Activated T-cell treated with anti-CD3 and anti-CD28 coated beads, Interleukin-2, amount 50 U/mL, for 4 hours (primary cell): ENCODE results near the gene SLC2A4. TPM values are rescaled to one million over a fixed set of nuclear protein-coding genes. Genes with fewer than 3 reads are reported as not detected.
"Not testable (repeated sequence)": the region's sequence is repeated elsewhere in the genome, so short reads cannot be mapped to it uniquely, and the experiment has no call there.

Experiments used
- ATAC-seq, 2 donors: fragments of 200-7000 bp; cut with Tn5 transposase; one replicate each; pipeline ENCODE4 v1.10.0; 2021
- DNase-seq: peaks from one replicate; pipeline ENCODE4 v3.0.0-alpha.2; 2020
- H3K27me3 Mint-ChIP-seq: one replicate; pipeline ENCODE4 v1.8.0; 2021; ENCODE audit warnings: low read depth, mixed read lengths
- H3K36me3 Mint-ChIP-seq: one replicate; pipeline ENCODE4 v1.8.0; 2022; ENCODE audit warnings: mixed read lengths; ENCODE audit not compliant: insufficient read depth
- H3K4me1 Mint-ChIP-seq: one replicate; pipeline ENCODE4 v1.8.0; 2021; ENCODE audit warnings: low read depth, mixed read lengths
- H3K4me3 Mint-ChIP-seq: one replicate; pipeline ENCODE4 v1.8.0; 2021; ENCODE audit warnings: mild to moderate bottlenecking, moderate library complexity, mixed read lengths
- H3K9me3 Mint-ChIP-seq: one replicate; pipeline ENCODE4 v1.8.0; 2021; ENCODE audit warnings: mixed read lengths
- total RNA-seq, 3 donors: library from RNA; stranded (reverse); gene quantifications; one replicate each; pipeline ENCODE4 v1.2.1, GENCODE V29; 2021

The SLC2A4 gene
- total RNA-seq, 3 donors from 2014 or later = 0.16 to 0.58 (median 0.24) TPM

DNA sequence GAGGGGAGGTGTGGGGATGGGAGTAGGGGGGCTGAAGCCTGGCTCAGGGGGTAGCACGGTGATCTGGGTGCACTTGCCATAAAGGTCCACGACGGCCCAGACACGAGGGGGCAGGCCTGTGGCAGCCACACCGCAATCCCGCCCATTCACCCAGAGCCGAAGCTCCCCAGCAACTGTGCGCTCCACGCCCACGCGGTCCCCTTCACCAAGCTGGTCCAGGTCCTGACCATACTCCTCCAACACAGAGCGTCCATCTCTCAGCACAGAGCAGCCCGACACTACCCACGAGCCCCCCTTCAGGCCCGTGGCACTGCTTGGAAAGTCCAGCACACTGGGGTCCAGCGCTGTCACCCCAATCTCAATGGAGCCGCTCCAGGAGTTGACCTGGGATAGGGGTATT, 46.0 kb downstream of the SLC2A4 start:
- DNase-seq (no peak), ATAC-seq (no peak)
- H3K4me1 Mint-ChIP-seq = peaks cover 35% of the 10 kb centered on the region
- H3K36me3 Mint-ChIP-seq = peaks cover 15% of the 10 kb centered on the region
- no peaks in the 10 kb centered on the region for H3K27me3 Mint-ChIP-seq
- peak overlapping the region; percentile 98 for H3K4me3 Mint-ChIP-seq
- H3K9me3 Mint-ChIP-seq = no peaks in the 10 kb centered on the region

DNA sequence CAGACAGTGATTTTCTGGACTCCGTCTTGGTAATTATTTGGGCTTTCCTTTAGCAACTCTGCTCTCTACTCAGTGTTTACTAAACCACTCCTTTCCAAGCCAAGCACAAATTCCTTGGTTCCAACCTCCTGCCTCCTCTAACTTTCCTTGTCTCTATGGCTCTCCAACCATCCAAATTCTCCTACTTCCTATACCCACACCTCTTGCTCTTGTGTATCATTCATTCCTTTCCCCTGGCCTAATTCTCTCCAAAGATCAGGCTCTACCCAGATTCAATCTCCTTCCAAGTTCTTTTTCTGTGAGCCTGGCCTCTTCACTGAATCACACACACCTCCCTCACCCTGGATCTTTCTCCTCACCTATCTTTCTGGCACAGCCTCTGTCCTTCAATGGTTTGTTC, 46.5 kb downstream of the SLC2A4 start:
- Mint-ChIP-seq H3K4me1 (peaks cover 38% of the 10 kb centered on the region), H3K27me3 (no peaks in the 10 kb centered on the region), H3K4me3 (peak overlapping the region; percentile 98), H3K9me3 (no peaks in the 10 kb centered on the region), H3K36me3 (peaks cover 13% of the 10 kb centered on the region)
- no peak for ATAC-seq
- no peak for DNase-seq

DNA sequence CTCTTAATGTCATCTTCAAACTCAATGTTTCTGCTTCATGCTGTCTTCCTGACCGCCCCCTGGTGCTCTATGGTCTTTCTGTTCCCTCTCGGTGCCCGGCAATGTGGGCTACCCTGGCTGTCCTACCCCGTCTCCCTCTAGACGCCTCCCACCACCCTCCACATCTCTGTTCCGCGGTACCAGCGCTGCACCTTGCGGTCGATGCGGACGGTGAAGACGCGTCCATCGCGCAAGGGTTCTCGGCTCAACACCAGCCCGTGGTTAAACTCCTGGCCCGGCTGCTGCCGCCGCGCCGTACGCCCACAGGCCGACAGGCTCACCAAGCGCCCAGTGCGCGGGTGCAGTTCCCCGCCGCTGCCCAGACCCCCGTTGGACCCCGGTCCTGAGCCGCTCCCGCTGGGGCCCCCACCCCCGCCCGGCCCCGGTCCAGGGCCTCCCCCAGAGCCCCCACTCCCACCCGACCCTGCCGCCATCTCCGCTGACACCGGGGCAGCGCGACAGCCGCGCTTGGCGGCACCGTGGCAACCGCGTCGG, 47.4 kb downstream of the SLC2A4 start, which contains the start of gene NEURL4:
TSS of gene NEURL4 (minus strand) at position 496 of the 534 bp plus-strand sequence. CDS start at position 473, 23 bp downstream.
- no peak for DNase-seq
- H3K36me3 Mint-ChIP-seq = peaks cover 6% of the 10 kb centered on the region

DNA sequence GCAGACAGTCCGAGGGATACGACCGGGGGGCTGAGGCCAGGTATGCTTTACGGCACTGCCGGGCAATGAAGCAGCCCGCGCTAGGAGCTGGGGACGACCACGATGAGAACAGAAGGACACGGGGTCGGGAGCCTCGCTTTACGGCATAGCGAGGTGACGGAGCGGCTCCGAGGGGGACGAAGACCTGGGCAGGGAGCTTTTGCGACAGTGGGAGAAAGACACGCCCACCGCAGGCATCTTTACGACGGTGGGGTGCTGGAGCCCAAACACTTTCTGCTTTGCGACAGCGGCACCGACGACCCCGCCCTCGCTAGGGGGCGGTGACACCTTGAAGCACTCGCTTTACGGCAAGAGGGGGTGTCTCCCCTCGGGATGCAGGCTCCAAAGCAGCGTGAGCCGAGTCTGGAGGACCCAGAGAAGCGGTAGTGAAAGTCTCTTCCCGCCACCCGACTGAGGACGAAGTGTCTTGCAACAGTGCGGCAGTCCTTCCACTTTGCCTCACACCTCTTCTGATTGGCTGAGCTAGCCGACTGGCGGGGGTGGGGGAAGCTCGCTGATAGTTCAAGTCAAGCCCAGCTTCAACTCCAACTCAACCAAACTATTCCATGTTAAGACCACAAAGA, 48.0 kb downstream of the SLC2A4 start:
- Mint-ChIP-seq H3K4me3 (peak overlapping the region; percentile 98), H3K36me3 (peaks cover 3% of the 10 kb centered on the region), H3K27me3 (no peaks in the 10 kb centered on the region), H3K9me3 (no peaks in the 10 kb centered on the region), H3K4me1 (peaks cover 38% of the 10 kb centered on the region)
- DNase-seq (peak; percentile 93), ATAC-seq (peak; percentile 65 to 72)

More for the DNA sequence above, 47.4 kb downstream of the SLC2A4 start, which contains the start of gene NEURL4:
- Mint-ChIP-seq H3K4me1 (peaks cover 42% of the 10 kb centered on the region), H3K9me3 (no peaks in the 10 kb centered on the region), H3K27me3 (no peaks in the 10 kb centered on the region), H3K4me3 (peak within 1 kb of the TSS; percentile 98)
- ATAC-seq = peak; percentile 22 to 25

DNA sequence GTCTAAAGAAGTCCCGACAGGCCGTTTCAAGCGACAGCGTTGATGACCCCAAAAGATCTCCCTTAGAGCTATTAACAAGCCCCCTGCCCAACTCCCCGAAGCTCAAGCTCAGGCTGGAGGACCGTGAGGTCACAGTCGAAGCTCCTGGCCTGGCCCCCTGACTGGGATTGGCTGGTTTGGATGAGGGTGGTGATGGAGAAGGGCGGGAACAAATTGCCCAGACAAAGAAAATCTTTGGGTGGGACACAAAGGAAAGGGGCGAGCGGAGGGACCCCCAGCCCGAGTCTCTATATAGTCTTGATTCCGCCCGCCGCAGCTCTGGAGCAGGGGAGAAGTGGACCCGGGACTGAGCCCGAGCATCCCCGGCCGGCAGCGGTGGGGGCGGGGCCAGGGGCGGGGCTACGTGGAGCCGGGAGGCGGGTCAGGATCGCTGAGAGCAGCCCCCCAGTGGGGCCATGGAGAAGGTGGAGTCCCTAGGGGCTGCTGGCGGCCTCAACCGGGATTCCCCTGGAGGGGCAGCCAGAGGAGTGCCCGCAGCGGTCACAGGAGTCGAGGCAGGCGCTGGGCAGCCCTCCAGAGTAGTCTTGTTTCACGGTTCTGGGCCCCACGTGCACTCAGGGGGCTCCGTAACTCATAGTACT, 48.6 kb downstream of the SLC2A4 start:
- Mint-ChIP-seq H3K36me3 (no peaks in the 10 kb centered on the region), H3K4me1 (peaks cover 44% of the 10 kb centered on the region), H3K27me3 (no peaks in the 10 kb centered on the region), H3K4me3 (peak overlapping the region; percentile 98), H3K9me3 (no peaks in the 10 kb centered on the region)
- ATAC-seq (peak; percentile 76 to 77), DNase-seq (peak; percentile 70)

DNA sequence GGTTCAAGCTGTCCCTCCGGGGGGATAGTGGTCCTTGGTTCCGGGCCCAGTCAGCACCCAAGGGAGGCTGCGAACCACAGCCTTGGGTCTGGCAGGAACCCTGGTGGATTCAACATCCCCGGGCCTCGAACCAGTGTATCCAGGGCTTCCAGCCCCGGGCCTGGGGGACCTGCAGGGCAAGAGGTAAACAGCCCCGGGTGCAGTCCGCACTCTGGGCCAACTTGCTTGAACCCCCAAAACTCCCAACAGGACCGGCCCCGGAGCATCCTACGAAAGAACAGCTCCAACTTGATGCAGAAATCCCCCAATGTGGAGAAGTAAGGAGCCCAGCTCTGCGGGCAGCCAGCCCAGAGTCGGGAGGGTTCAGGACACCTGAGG, 49.1 kb downstream of the SLC2A4 start:
- ATAC-seq = no peak
- Mint-ChIP-seq H3K4me1 (peaks cover 49% of the 10 kb centered on the region), H3K4me3 (peak overlapping the region; percentile 38), H3K9me3 (no peaks in the 10 kb centered on the region), H3K27me3 (no peaks in the 10 kb centered on the region), H3K36me3 (no peaks in the 10 kb centered on the region)
- DNase-seq = no peak

DNA sequence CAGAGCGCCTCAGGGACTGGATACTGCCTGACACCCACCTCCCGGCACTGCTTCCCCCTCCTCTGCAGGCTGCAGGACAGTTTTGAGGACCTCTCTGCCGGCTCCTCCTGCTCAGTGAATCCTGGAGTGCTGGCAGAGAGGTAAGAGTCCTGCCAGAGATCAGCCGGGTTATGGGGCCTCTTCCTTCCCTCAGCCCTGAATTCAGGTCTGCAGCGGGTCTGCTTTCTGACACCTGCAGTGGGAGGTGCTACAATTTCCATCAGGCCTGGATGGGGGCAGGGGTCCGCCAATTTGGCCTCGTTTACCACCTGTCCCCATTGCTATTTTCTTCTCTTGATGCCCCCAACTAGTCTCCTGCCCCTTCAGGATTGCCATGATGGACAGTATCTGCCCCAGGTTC, 50.6 kb downstream of the SLC2A4 start:
- Mint-ChIP-seq H3K4me3 (no peak overlapping the region), H3K27me3 (no peaks in the 10 kb centered on the region), H3K9me3 (no peaks in the 10 kb centered on the region), H3K36me3 (no peaks in the 10 kb centered on the region), H3K4me1 (peaks cover 58% of the 10 kb centered on the region)
- ATAC-seq (no peak), DNase-seq (no peak)

DNA sequence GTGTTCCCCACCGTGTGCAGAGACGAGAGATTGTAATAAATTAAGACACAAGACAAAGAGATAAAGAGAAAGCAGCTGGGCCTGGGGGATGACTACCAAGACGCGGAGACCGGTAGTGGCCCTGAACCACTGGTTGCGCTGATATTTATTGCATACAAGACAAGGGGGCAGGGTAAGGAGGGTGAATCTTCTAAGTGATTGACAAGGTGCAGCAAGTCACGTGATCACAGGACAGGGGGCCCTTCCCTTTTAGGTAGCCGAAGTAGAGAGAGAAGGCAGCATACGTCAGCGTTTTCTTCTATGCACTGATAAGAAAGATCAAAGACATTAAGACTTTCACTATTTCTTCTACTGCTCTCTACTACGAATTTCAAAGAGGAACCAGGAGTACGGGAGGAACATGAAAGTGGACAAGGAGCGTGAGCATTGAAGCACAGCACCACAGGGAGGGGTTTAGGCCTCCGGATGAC, 51.1 kb downstream of the SLC2A4 start:
- not testable (repeated sequence) for H3K36me3 Mint-ChIP-seq, H3K9me3 Mint-ChIP-seq, DNase-seq, ATAC-seq, H3K27me3 Mint-ChIP-seq
- peaks cover 62% of the 10 kb centered on the region for H3K4me1 Mint-ChIP-seq
- peak overlapping the region; percentile 45 for H3K4me3 Mint-ChIP-seq

DNA sequence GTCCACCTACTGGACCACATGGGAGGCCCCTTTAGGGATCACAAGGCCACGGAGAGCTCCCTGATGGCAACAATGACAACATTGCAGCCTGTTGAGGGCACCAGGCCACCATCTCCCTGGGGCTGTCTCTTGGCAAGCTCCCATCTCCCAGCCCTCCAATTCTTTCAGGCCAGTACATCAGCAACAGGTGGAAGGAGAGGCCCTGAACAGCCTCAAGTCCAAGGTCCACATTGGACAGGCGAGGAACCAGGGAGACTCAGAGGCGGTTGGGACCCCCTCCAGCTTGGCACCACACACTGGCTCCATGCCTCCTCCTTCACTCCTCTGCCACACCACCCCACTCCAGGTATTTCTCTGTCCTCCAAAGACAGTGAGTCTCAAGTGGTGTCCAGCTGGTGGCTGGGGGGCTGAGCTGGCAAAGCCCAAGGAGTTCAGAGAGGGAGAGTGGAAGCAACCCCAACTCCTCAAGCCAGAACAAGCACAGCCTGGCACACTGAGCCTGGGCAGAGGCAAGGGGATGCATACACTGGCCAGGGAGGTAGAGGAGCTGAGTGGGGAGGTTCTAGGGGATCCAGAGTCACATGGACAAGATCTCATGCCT, 53.5 kb downstream of the SLC2A4 start:
- H3K27me3 Mint-ChIP-seq = no peaks in the 10 kb centered on the region
- H3K4me3 Mint-ChIP-seq = peak overlapping the region; percentile 89

DNA sequence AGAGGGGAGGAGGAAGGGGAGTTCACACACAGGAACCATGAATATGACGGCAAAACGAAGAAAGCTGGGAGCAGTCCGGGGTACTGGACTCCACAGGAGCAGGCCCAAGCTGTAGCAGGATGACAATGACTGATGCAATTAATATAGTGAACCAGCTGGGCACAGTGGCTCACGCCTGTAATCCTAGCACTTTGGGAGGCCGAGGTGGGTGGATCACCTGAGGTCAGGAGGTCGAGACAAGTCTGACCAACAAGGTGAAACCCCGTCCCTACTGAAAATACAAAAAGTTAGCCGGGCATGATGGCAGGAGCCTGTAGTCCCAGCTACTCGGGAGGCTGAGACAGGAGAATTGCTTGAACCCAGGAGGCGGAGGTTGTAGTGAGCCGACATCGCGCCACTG, 54.2 kb downstream of the SLC2A4 start:
- ATAC-seq, H3K9me3 Mint-ChIP-seq, H3K36me3 Mint-ChIP-seq, DNase-seq, H3K27me3 Mint-ChIP-seq: not testable (repeated sequence)
- H3K4me3 Mint-ChIP-seq = peak overlapping the region; percentile 89
- peaks cover 54% of the 10 kb centered on the region for H3K4me1 Mint-ChIP-seq

More for the DNA sequence above, 53.5 kb downstream of the SLC2A4 start:
- Mint-ChIP-seq H3K9me3 (no peaks in the 10 kb centered on the region), H3K4me1 (peaks cover 55% of the 10 kb centered on the region), H3K36me3 (peaks cover 5% of the 10 kb centered on the region)
- DNase-seq = no peak
- no peak for ATAC-seq

DNA sequence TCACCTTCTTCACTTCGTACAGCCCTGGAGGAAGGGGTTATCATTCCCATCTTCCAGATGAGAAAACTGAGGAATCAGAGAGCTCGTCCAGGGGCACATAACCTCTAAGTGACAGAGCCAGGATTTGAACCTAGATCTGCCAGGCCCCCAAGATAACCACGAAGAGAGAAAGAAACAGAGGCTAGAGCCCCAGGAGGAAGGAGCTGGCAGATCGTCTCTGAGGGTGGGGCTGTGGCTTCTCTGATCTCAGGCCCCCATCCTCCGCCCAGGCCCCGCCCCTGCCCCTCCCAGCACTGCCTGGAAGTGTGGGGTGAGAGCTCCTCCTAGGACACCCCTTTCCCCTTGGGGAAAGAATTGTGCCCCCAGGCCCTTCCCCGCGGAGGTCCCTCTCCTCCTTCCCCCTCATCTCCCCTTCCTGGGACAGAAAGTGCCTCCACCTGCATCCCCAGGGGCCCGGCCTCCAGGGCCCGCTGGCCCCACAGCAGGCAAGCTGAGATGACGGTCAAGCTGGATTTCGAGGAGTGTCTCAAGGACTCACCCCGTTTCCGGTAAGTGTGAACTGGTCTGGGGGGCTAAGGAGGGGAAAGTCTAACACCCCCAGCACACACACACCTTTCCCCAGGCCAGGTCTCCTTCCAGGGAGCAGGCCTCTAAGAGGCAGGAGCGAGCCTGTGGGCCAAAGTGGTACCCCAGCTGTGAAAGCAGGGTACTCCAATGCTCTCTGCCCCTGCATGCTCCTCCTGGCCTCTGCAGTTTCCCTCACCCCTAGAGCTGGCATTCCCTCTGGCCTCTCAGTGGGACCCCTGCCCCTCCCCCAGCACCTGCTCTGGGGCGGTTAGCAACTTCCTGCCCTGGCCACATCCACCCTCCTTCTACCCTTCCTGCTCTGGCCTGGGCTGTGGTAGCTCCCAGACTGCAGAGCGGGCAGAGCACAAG, 55.0 kb downstream of the SLC2A4 start, which contains the start of gene ACAP1:
TSS of gene ACAP1 (plus strand) at position 290 of the 936 bp plus-strand sequence. CDS start at position 496, 206 bp downstream.
- Mint-ChIP-seq H3K4me3 (peak within 1 kb of the TSS; percentile 89), H3K36me3 (peaks cover 9% of the 10 kb centered on the region), H3K9me3 (no peaks in the 10 kb centered on the region), H3K4me1 (peaks cover 53% of the 10 kb centered on the region), H3K27me3 (no peaks in the 10 kb centered on the region)
- ATAC-seq (peak; percentile 96), DNase-seq (peak; percentile 81)

DNA sequence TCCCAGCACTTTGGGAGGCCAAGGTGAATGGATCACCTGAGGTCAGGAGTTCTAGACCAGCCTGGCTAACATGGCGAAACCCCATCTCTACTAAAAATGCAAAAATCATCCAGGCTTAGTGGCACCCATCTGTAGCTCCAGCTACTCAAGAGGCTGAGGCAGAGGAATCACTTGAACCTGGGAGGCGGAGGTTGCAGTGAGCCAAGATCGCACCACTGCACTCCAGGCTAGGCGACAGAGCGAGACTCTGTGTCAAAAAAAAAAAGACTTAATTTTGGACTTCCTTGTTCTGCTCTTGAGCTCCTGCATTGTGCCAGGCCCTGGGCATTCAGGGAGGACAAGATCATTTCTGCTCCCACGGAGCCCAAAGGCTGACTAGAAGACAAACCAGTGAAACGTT, 56.1 kb downstream of the SLC2A4 start:
- ATAC-seq, H3K27me3 Mint-ChIP-seq, DNase-seq, H3K9me3 Mint-ChIP-seq, H3K36me3 Mint-ChIP-seq: not testable (repeated sequence)
- peaks cover 48% of the 10 kb centered on the region for H3K4me1 Mint-ChIP-seq
- H3K4me3 Mint-ChIP-seq = peak overlapping the region; percentile 89
